H1 (cell line): Measurements from ENCODE around the gene PLA2R1. TPM values are rescaled to one million over a fixed set of nuclear protein-coding genes. Genes with fewer than 3 reads are reported as not detected.

Experiments
- CTCF ChIA-PET: fragments of 300-600 bp; sonication (Branson Sonifier 250); formaldehyde crosslinking; loops from one replicate; lab custom pipeline; 2021; ENCODE audit not compliant: partially characterized antibody; lab: Charles Lee
- POLR2A ChIA-PET: fragments of 300-600 bp; sonication (Branson Sonifier 250); formaldehyde crosslinking; loops from one replicate; lab custom pipeline; 2021; ENCODE audit warnings: inconsistent platforms; ENCODE audit not compliant: partially characterized antibody; lab: Charles Lee
- DNase-seq, 2 experiments: peaks; one replicate each; pipeline versions ENCODE4 v3.0.0 to v3.0.0-alpha.2; 2010 to 2022; ENCODE audit warnings: low spot score in 2 of 2, low read depth in 1 of 2, mixed read lengths in 1 of 2
- FAIRE-seq: peaks from 2 replicates; lab custom pipeline; 2011; peaks lifted over from hg19 to GRCh38; lab: Jason Lieb, UNC
- H2AFZ ChIP-seq: 2 replicates; pipeline ENCODE4 v1.8.1; 2012; ENCODE audit warnings: low read length, inconsistent platforms
- H2AK5ac ChIP-seq: 2 replicates; pipeline ENCODE4 v1.6.1; 2013; ENCODE audit warnings: low read depth, low read length
- H2BK120ac ChIP-seq: replicated peaks from 2 replicates; pipeline ENCODE3; 2013; ENCODE audit warnings: low read depth, low read length, inconsistent platforms
- H2BK12ac ChIP-seq: 2 replicates; pipeline ENCODE4 v1.6.1; 2013; ENCODE audit warnings: low read depth, low read length
- H2BK15ac ChIP-seq: 2 replicates; pipeline ENCODE4 v1.6.1; 2013; ENCODE audit warnings: low read length
- H2BK20ac ChIP-seq: 2 replicates; pipeline ENCODE4 v1.6.1; 2013; ENCODE audit warnings: low read length
- H2BK5ac ChIP-seq: 2 replicates; pipeline ENCODE4 v1.6.1; 2013; ENCODE audit warnings: low read depth, low read length
- H3K14ac ChIP-seq: 2 replicates; pipeline ENCODE4 v1.6.1; 2013; ENCODE audit warnings: inconsistent platforms; ENCODE audit not compliant: insufficient read length
- H3K18ac ChIP-seq: 2 replicates; pipeline ENCODE4 v1.6.1; 2013; ENCODE audit warnings: low read length; ENCODE audit errors: extremely low read depth
- H3K23ac ChIP-seq: 2 replicates; pipeline ENCODE4 v1.6.1; 2013; ENCODE audit warnings: inconsistent platforms; ENCODE audit not compliant: insufficient read length
- H3K23me2 ChIP-seq: 2 replicates; pipeline ENCODE4 v1.6.1; 2013; ENCODE audit warnings: low read depth, low read length
- H3K27ac ChIP-seq: 2 replicates; pipeline ENCODE4 v1.6.1; 2011; ENCODE audit warnings: low read depth, low read length, inconsistent platforms
- H3K27me3 ChIP-seq, 4 experiments: replicated peaks in 1 of 4; 1 replicate in 1 of 4; 2 replicates in 3 of 4; pipeline versions ENCODE4 v1.6.1 to v1.8.1; 2011 to 2013; ENCODE audit warnings: low read length in 3 of 4, mild to moderate bottlenecking in 3 of 4, inconsistent platforms in 2 of 4, mixed read lengths in 2 of 4, moderate library complexity in 1 of 4; ENCODE audit not compliant: control insufficient read depth in 3 of 4, insufficient read depth in 3 of 4; ENCODE audit errors: extremely low read depth in 1 of 4
- H3K36me3 ChIP-seq, 4 experiments: 2 replicates each; pipeline versions ENCODE4 v1.6.1 to v1.8.1; 2011 to 2013; ENCODE audit warnings: mild to moderate bottlenecking in 4 of 4, low read length in 3 of 4, moderate library complexity in 2 of 4, control low read depth in 1 of 4, inconsistent platforms in 1 of 4; ENCODE audit not compliant: insufficient read depth in 4 of 4, control insufficient read depth in 2 of 4
- H3K4ac ChIP-seq: replicated peaks from 2 replicates; pipeline ENCODE3; 2013; ENCODE audit warnings: low read length, low read depth, mixed read lengths, inconsistent platforms; ENCODE audit not compliant: insufficient read length
- H3K4me1 ChIP-seq, 4 experiments: replicated peaks in 1 of 4; 1 replicate in 1 of 4; 2 replicates in 3 of 4; pipeline versions ENCODE4 v1.6.1 to v1.8.1; 2011 to 2013; ENCODE audit warnings: low read length in 3 of 4, inconsistent platforms in 2 of 4, mixed read lengths in 1 of 4; ENCODE audit not compliant: insufficient read depth in 4 of 4, control insufficient read depth in 3 of 4
- H3K4me2 ChIP-seq, 2 experiments: 2 replicates each; pipeline versions ENCODE4 v1.6.1 to v1.8.1; 2011 to 2013; ENCODE audit warnings: low read depth in 2 of 2, low read length in 2 of 2, control low read depth in 1 of 2, inconsistent platforms in 1 of 2, mild to moderate bottlenecking in 1 of 2; ENCODE audit not compliant: insufficient read depth in 1 of 2
- H3K4me3 ChIP-seq, 4 experiments: fragments of 200-600, 300-600 bp in 1 of 4; sonication (generic), shearing (Covaris generic), sonication (Bioruptor Twin) in 1 of 4; 2 replicates each; pipeline versions ENCODE4 v1.5.1 to v1.8.1; 2011 to 2016; ENCODE audit warnings: low read length in 4 of 4, low read depth in 3 of 4, control low read depth in 2 of 4, inconsistent platforms in 2 of 4, mild to moderate bottlenecking in 2 of 4, mixed read lengths in 1 of 4, moderate library complexity in 1 of 4; ENCODE audit not compliant: insufficient read depth in 2 of 4; ENCODE audit errors: extremely low read depth in 1 of 4
- H3K56ac ChIP-seq: replicated peaks from 2 replicates; pipeline ENCODE3; 2013; ENCODE audit warnings: low read depth, mild to moderate bottlenecking, mixed read lengths, low read length, inconsistent platforms; ENCODE audit not compliant: insufficient read length
- H3K79me1 ChIP-seq: 2 replicates; pipeline ENCODE4 v1.6.1; 2013; ENCODE audit warnings: low read depth, low read length, control low read depth
- H3K79me2 ChIP-seq, 2 experiments: 2 replicates each; pipeline versions ENCODE4 v1.6.1 to v1.8.1; 2012 to 2013; ENCODE audit warnings: low read length in 2 of 2, mild to moderate bottlenecking in 2 of 2, inconsistent platforms in 1 of 2; ENCODE audit not compliant: insufficient read depth in 2 of 2, control insufficient read depth in 1 of 2
- H3K9ac ChIP-seq, 4 experiments: replicated peaks in 1 of 4; 1 replicate in 1 of 4; 2 replicates in 3 of 4; pipeline versions ENCODE4 v1.6.1 to v1.8.1; 2011 to 2013; ENCODE audit warnings: low read depth in 3 of 4, low read length in 3 of 4, control low read depth in 2 of 4, mild to moderate bottlenecking in 2 of 4, moderate library complexity in 2 of 4, inconsistent platforms in 1 of 4; ENCODE audit errors: extremely low read depth in 1 of 4
- H3K9me3 ChIP-seq, 2 experiments: 2 replicates each; pipeline versions ENCODE4 v1.6.1 to v1.8.1; 2012 to 2013; ENCODE audit warnings: mild to moderate bottlenecking in 2 of 2, moderate library complexity in 2 of 2, control low read depth in 1 of 2, inconsistent platforms in 1 of 2, low read depth in 1 of 2, low read length in 1 of 2, mixed read lengths in 1 of 2; ENCODE audit not compliant: insufficient read depth in 2 of 2
- H4K20me1 ChIP-seq, 2 experiments: replicated peaks in 1 of 2; 2 replicates each; pipeline versions ENCODE3 to v1.8.1; 2011 to 2013; ENCODE audit warnings: inconsistent platforms in 2 of 2, low read length in 2 of 2, mild to moderate bottlenecking in 1 of 2; ENCODE audit not compliant: insufficient read depth in 2 of 2, control insufficient read depth in 1 of 2
- H4K5ac ChIP-seq: 2 replicates; pipeline ENCODE4 v1.6.1; 2013; ENCODE audit warnings: low read length, low read depth, mixed read lengths, inconsistent platforms; ENCODE audit not compliant: insufficient read length
- H4K8ac ChIP-seq: 2 replicates; pipeline ENCODE4 v1.8.0; 2013; ENCODE audit warnings: mild to moderate bottlenecking, moderate library complexity, low read length, inconsistent platforms; ENCODE audit not compliant: insufficient read depth; ENCODE audit errors: extremely low read depth
- H4K91ac ChIP-seq: replicated peaks from 2 replicates; pipeline ENCODE3; 2013; ENCODE audit warnings: low read length, mixed read lengths, inconsistent platforms; ENCODE audit not compliant: insufficient read length
- ATF3 ChIP-seq: IDR thresholded peaks from 2 replicates; pipeline ENCODE4 v1.6.1; 2011; ENCODE audit warnings: low read depth, mild to moderate bottlenecking, low read length; ENCODE audit not compliant: insufficient read depth
- HDAC2 ChIP-seq, 2 experiments: fragments of 300-600 bp in 1 of 2; sonication (generic) in 1 of 2; IDR thresholded peaks; 2 replicates each; pipeline ENCODE4 v1.6.1; 2011 to 2012; ENCODE audit warnings: low read depth in 2 of 2, low read length in 2 of 2, mild to moderate bottlenecking in 2 of 2, moderate library complexity in 2 of 2, borderline replicate concordance in 1 of 2, inconsistent platforms in 1 of 2
- JUN ChIP-seq: IDR thresholded peaks from 2 replicates; pipeline ENCODE4 v1.6.1; 2011; ENCODE audit warnings: low read depth, mild to moderate bottlenecking, improper control_type of control experiment, low read length
- PHF8 ChIP-seq: fragments of 200-600 bp; sonication (generic); conservative IDR thresholded peaks from 2 replicates; pipeline ENCODE4 v1.7.1; 2012; ENCODE audit warnings: low read depth, mild to moderate bottlenecking, inconsistent platforms, low read length, moderate library complexity
- POU5F1 ChIP-seq: IDR thresholded peaks from 2 replicates; pipeline ENCODE4 v1.6.1; 2011; ENCODE audit warnings: low read depth, mild to moderate bottlenecking, low read length, moderate library complexity
- RAD21 ChIP-seq, 2 experiments: IDR thresholded peaks in 1 of 2; conservative IDR thresholded peaks in 1 of 2; 2 replicates each; pipeline ENCODE4 v1.6.1; 2011; ENCODE audit warnings: low read depth in 2 of 2, low read length in 2 of 2, improper control_type of control experiment in 1 of 2, inconsistent platforms in 1 of 2, mild to moderate bottlenecking in 1 of 2, moderate library complexity in 1 of 2
- RFX5 ChIP-seq: IDR thresholded peaks from 2 replicates; pipeline ENCODE4 v1.6.1; 2011; ENCODE audit warnings: low read depth, low read length, improper control_type of control experiment, borderline replicate concordance
- RXRA ChIP-seq: IDR thresholded peaks from 2 replicates; pipeline ENCODE4 v1.6.1; 2011; ENCODE audit warnings: low read depth, mild to moderate bottlenecking, low read length, moderate library complexity; ENCODE audit not compliant: insufficient read depth
- SP4 ChIP-seq: IDR thresholded peaks from 2 replicates; pipeline ENCODE4 v1.6.1; 2012; ENCODE audit warnings: low read length, inconsistent platforms
- YY1 ChIP-seq: IDR thresholded peaks from 2 replicates; pipeline ENCODE4 v1.6.1; 2011; ENCODE audit warnings: low read depth, mild to moderate bottlenecking, low read length
- WGBS, 2 experiments: shearing (Covaris generic) in 1 of 2; methylation state at CpG; one replicate each; pipeline versions ENCODE4 v1.1.6 to v1.1.7; 2013 to 2015; ENCODE audit warnings: low lambda C conversion rate in 2 of 2, mixed read lengths in 2 of 2, inconsistent platforms in 1 of 2, low coverage in 1 of 2, missing lambda C conversion rate in 1 of 2; ENCODE audit not compliant: insufficient replicate concordance in 2 of 2, insufficient coverage in 1 of 2, insufficient read length in 1 of 2; ENCODE audit errors: extremely low coverage in 1 of 2, missing lambda C conversion rate in 1 of 2; 5-methylcytosine and 5-hydroxymethylcytosine counted together
- polyA plus RNA-seq, 7 experiments: library from polyadenylated mRNA; depleted of rRNA in 3 of 7; stranded (reverse) in 5 of 7; unstranded in 2 of 7; fragments of >200 nt in 5 of 7; fragments of 200-250 nt in 2 of 7; gene quantifications; 1 replicate in 5 of 7; 2 replicates in 1 of 7; 4 replicates in 1 of 7; pipeline versions ENCODE4 v1.2.1 to v1.2.3, GENCODE V29; 2011 to 2013; ENCODE audit warnings: missing spikeins in 2 of 7, mixed read lengths in 2 of 7
- total RNA-seq: library from RNA; stranded (reverse); fragmentation: NEBNext Ultra II Directional; extraction: Animal tissue kit (Norgen Biotek cat#: 25700); gene quantifications from 2 replicates; pipeline ENCODE4 v1.2.1, GENCODE V29; 2021
- TF ChIP-seq, protein P1 (sequence below): IDR thresholded peaks from 2 replicates; pipeline ENCODE4 v1.6.1; 2012; ENCODE audit warnings: low read length, inconsistent platforms

The PLA2R1 gene
- total and polyA plus RNA-seq, 2 of the 8 experiments (the other 6 are each of a cell fraction or from before 2014, with no cell fraction given) = 0.65 to 1.5 TPM

GRCh38 chr2:160007111-160007510 lies 55.3 kb downstream of the PLA2R1 start:
- Histone ChIP-seq H3K23ac (no peak overlapping the region), H3K36me3 (no peaks in the 10 kb centered on the region), H3K27me3 (no peaks in the 10 kb centered on the region), H3K4me2 (no peak overlapping the region), H4K91ac (no peak overlapping the region), H3K9me3 (no peaks in the 10 kb centered on the region), H3K23me2 (no peaks in the 10 kb centered on the region), H3K79me2 (no peaks in the 10 kb centered on the region), H3K18ac (no peak overlapping the region), H3K4me1 (no peaks in the 10 kb centered on the region; a peak in 1 of 7 replicates), H3K27ac (no peak overlapping the region), H3K4me3 (no peak overlapping the region), H4K8ac (no peak overlapping the region), H4K20me1 (no peaks in the 10 kb centered on the region), H2AK5ac (no peak overlapping the region), H2BK5ac (no peak overlapping the region), H2BK20ac (no peak overlapping the region), H2BK12ac (no peak overlapping the region), H4K5ac (no peak overlapping the region), H3K79me1 (no peaks in the 10 kb centered on the region), H2BK15ac (no peak overlapping the region), H3K56ac (no peak overlapping the region), H3K4ac (no peak overlapping the region), H3K9ac (no peak overlapping the region), H2BK120ac (no peak overlapping the region), H2AFZ (no peak overlapping the region), H3K14ac (no peak overlapping the region)
- DNase-seq = no peak
- WGBS, 2 experiments = 82% methylated on average over 5 of the region's 5 CpGs; no CpG with 5 or more reads in 1 of the 2 experiments
- ChIA-PET POLR2A (no interaction called here), CTCF (interaction anchor here (1.2 to 3.1 kb wide), 4 partner anchors 15 to 102 kb away, joined by 4 to 10 read pairs (median 6); no protein-coding TSS in a partner anchor)
- FAIRE-seq = no peak
- TF ChIP-seq RXRA = no peak
- TF ChIP-seq SP4 = no peak
- no peak for TF ChIP-seq ATF3
- TF ChIP-seq HDAC2 (IDR thresholded peaks at IDR 0.05; ENCODE audit: borderline replicate concordance in 1 of 2, low read depth in 2 of 2, low read length in 2 of 2) = no peak
- TF ChIP-seq YY1 = no peak
- no peak for TF ChIP-seq PHF8
- TF ChIP-seq POU5F1 = no peak
- TF ChIP-seq RAD21 (IDR thresholded peaks at IDR 0.05 in 1 of 2, conservative IDR thresholded peaks at IDR 0.05 in 1 of 2; ENCODE audit: low read depth in 2 of 2, low read length in 2 of 2) = no peak
- no peak for TF ChIP-seq JUN
- TF ChIP-seq, protein P1, sequence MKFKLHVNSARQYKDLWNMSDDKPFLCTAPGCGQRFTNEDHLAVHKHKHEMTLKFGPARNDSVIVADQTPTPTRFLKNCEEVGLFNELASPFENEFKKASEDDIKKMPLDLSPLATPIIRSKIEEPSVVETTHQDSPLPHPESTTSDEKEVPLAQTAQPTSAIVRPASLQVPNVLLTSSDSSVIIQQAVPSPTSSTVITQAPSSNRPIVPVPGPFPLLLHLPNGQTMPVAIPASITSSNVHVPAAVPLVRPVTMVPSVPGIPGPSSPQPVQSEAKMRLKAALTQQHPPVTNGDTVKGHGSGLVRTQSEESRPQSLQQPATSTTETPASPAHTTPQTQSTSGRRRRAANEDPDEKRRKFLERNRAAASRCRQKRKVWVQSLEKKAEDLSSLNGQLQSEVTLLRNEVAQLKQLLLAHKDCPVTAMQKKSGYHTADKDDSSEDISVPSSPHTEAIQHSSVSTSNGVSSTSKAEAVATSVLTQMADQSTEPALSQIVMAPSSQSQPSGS = no peak
- no peak for TF ChIP-seq RFX5
